ENCODE data around the gene LOXL1.

The LOXL1 gene

DNA sequence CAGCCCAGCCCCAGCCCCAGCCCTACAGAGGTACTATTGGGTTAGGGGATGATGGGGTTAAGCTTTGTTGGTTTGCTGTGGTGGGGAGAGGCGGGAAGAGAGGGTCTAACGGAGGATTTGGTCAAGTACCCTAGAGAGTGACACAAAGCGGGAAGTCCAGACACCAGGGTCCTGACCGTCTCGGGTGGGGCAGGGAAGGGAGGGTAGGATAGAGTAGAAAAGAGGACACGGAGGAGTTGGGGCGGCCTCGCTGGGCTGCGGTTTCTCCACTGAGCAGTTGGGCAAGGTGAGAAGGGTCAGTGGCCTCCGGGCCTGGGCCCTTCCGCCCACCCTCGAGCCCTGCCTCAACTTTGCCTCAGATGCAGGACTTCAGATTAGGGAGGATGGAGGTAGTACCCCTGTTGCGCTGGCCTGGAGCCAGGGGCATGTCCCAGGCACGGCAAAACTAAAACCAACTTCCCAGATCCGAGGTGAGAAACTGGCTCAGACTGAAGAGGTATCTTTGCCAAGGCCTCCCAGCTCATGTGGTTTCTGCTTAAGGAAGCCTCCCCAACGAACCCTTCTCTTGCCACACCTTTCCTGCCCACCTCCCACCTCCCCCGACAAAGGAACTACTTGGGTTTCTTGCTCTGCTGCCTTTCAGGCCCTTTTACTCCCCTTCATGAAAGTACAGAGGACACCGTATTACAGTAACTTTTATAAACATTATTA, 68.8 kb downstream of the LOXL1 start:
- no peak for DNase-seq (ENCODE audit: extremely low read depth, low read depth)
- TF ChIP-seq, protein P1, sequence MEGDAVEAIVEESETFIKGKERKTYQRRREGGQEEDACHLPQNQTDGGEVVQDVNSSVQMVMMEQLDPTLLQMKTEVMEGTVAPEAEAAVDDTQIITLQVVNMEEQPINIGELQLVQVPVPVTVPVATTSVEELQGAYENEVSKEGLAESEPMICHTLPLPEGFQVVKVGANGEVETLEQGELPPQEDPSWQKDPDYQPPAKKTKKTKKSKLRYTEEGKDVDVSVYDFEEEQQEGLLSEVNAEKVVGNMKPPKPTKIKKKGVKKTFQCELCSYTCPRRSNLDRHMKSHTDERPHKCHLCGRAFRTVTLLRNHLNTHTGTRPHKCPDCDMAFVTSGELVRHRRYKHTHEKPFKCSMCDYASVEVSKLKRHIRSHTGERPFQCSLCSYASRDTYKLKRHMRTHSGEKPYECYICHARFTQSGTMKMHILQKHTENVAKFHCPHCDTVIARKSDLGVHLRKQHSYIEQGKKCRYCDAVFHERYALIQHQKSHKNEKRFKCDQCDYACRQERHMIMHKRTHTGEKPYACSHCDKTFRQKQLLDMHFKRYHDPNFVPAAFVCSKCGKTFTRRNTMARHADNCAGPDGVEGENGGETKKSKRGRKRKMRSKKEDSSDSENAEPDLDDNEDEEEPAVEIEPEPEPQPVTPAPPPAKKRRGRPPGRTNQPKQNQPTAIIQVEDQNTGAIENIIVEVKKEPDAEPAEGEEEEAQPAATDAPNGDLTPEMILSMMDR (IDR thresholded peaks at IDR 0.05; ENCODE audit: low read depth, low read length): no peak

DNA sequence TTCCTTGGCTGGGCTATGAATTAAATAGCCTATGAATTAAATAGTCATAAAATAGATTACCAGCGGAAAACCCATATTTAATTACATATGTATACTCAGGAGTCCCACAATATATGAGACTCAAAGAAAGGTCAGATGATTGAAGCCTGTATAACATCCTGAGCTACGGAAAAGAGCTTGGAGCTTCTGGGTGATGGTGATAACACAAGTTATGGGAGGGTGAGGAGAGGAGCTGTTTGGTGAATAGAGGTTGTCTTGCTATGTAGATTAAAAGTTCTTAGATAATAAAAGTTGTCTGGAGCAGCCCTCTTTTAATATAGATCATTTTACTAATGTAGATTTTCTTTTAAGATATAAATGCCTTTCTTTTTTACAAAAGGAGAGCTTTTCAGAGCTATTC, 70.0 kb downstream of the LOXL1 start:
- TF ChIP-seq, protein P1 (IDR thresholded peaks at IDR 0.05; ENCODE audit: low read depth, low read length): no peak
- no peak for DNase-seq (ENCODE audit: extremely low read depth, low read depth)

DNA sequence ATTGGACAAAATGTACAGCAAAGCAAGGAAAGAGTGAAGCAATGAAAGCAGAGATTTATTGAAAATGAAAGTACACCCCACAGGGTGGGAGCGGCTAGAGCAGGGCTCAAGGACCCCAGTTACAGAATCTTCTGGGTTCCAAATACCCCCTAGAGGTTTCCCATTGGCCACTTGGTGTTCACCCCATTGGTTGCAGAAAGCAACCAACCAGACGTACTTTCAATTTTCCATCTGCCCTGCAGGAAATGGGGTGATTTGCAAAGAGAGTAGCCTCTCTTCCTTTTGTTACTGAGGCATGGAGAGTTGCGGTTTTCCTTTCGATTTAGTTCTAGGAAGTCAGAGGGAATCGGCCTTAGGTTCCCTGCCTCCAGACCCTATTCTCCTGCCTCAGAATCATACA, 70.7 kb downstream of the LOXL1 start:
- DNase-seq (ENCODE audit: extremely low read depth, low read depth): no peak
- TF ChIP-seq, protein P1 (IDR thresholded peaks at IDR 0.05; ENCODE audit: low read depth, low read length): no peak

DNA sequence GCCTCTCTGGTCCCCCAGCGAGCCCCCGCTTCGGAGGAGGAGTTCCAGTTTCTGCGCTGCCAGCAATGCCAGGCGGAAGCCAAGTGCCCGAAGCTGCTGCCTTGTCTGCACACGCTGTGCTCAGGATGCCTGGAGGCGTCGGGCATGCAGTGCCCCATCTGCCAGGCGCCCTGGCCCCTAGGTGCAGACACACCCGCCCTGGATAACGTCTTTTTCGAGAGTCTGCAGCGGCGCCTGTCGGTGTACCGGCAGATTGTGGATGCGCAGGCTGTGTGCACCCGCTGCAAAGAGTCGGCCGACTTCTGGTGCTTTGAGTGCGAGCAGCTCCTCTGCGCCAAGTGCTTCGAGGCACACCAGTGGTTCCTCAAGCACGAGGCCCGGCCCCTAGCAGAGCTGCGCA, 71.7 kb downstream of the LOXL1 start:
- no peak for DNase-seq (ENCODE audit: extremely low read depth, low read depth)
- TF ChIP-seq, protein P1 (IDR thresholded peaks at IDR 0.05; ENCODE audit: low read depth, low read length): no peak

All from AG09319 (cell line).